IMR-90 (cell line): ENCODE data around the gene SEMA4A. TPM values are rescaled to one million over a fixed set of nuclear protein-coding genes. Genes with fewer than 3 reads are reported as not detected.

Source experiments
- ATAC-seq: fragments of 200-7000 bp; cut with Tn5 transposase; 2 replicates; pipeline ENCODE4 v1.9.1; 2020; ENCODE audit warnings: low read depth, mild to moderate bottlenecking, moderate library complexity
- BruUV-seq: library from RNA; stranded (reverse); fragments of 400-500 nt; replicated peaks from 2 replicates; lab custom pipeline; 2021; lab: Mats Ljungman, UMichigan
- CTCF ChIA-PET: fragments of 300-600 bp; formaldehyde crosslinking; extraction: SDS; loops from one replicate; lab custom pipeline; 2021; ENCODE audit warnings: antibody characterized with exemption; lab: Yijun Ruan, JAX
- POLR2A ChIA-PET: fragments of 300-600 bp; sonication (Branson Sonifier 250); formaldehyde crosslinking; loops from one replicate; lab custom pipeline; 2022; ENCODE audit warnings: antibody characterized with exemption; ENCODE audit not compliant: unreplicated experiment; lab: Charles Lee
- DNase-seq: peaks from one replicate; pipeline ENCODE4 v3.0.0; 2013
- H2AFZ ChIP-seq: replicated peaks from 2 replicates; pipeline ENCODE3; 2013; ENCODE audit warnings: low read length, mild to moderate bottlenecking; ENCODE audit not compliant: poor library complexity
- H2AK5ac ChIP-seq: 2 replicates; pipeline ENCODE4 v1.6.1; 2013; ENCODE audit warnings: low read depth, low read length, inconsistent platforms
- H2AK9ac ChIP-seq: replicated peaks from 2 replicates; pipeline ENCODE3; 2013; ENCODE audit warnings: mild to moderate bottlenecking, low read depth, low read length, moderate library complexity; ENCODE audit not compliant: poor library complexity
- H2BK120ac ChIP-seq: 2 replicates; pipeline ENCODE4 v1.6.1; 2013; ENCODE audit warnings: low read depth, low read length, inconsistent platforms
- H2BK15ac ChIP-seq: 3 replicates; pipeline ENCODE4 v1.6.1; 2013; ENCODE audit warnings: low read depth, low read length, inconsistent platforms
- H2BK20ac ChIP-seq: 2 replicates; pipeline ENCODE4 v1.6.1; 2013; ENCODE audit warnings: low read depth, mild to moderate bottlenecking, inconsistent platforms, low read length, moderate library complexity
- H2BK5ac ChIP-seq: 2 replicates; pipeline ENCODE4 v1.6.1; 2013; ENCODE audit warnings: mild to moderate bottlenecking, low read depth, low read length, inconsistent platforms; ENCODE audit not compliant: poor library complexity, severe bottlenecking
- H3K14ac ChIP-seq: replicated peaks from 2 replicates; pipeline ENCODE4 v1.6.1; 2013; ENCODE audit warnings: low read depth, low read length, inconsistent platforms
- H3K18ac ChIP-seq: 2 replicates; pipeline ENCODE4 v1.6.1; 2013; ENCODE audit warnings: low read depth, low read length, control low read depth
- H3K23ac ChIP-seq: 2 replicates; pipeline ENCODE4 v1.6.1; 2013; ENCODE audit warnings: low read depth, low read length, inconsistent platforms
- H3K27ac ChIP-seq: 2 replicates; pipeline ENCODE4 v1.5.1; 2013; ENCODE audit warnings: mild to moderate bottlenecking, control low read depth, low read length; ENCODE audit not compliant: insufficient read depth
- H3K27me3 ChIP-seq: 2 replicates; pipeline ENCODE4 v1.6.1; 2013; ENCODE audit warnings: low read length; ENCODE audit not compliant: control insufficient read depth, insufficient read depth
- H3K36me3 ChIP-seq: 2 replicates; pipeline ENCODE4 v1.6.1; 2013; ENCODE audit warnings: low read length, mixed read lengths; ENCODE audit not compliant: control insufficient read depth, insufficient read depth
- H3K4ac ChIP-seq: 2 replicates; pipeline ENCODE4 v1.6.1; 2013; ENCODE audit warnings: low read depth, low read length, inconsistent platforms
- H3K4me1 ChIP-seq: 2 replicates; pipeline ENCODE4 v1.6.1; 2013; ENCODE audit warnings: low read length, mixed read lengths; ENCODE audit not compliant: control insufficient read depth, insufficient read depth
- H3K4me2 ChIP-seq: 2 replicates; pipeline ENCODE4 v1.6.1; 2013; ENCODE audit warnings: low read depth, mild to moderate bottlenecking, control low read depth, low read length, moderate library complexity
- H3K4me3 ChIP-seq: 2 replicates; pipeline ENCODE4 v1.5.1; 2013; ENCODE audit warnings: low read depth, mild to moderate bottlenecking, control low read depth, low read length, moderate library complexity; ENCODE audit not compliant: insufficient read depth
- H3K56ac ChIP-seq: 2 replicates; pipeline ENCODE4 v1.6.1; 2013; ENCODE audit warnings: low read length, inconsistent platforms; ENCODE audit not compliant: insufficient read depth; ENCODE audit errors: extremely low read depth
- H3K79me1 ChIP-seq, 2 experiments: 2 replicates each; pipeline ENCODE4 v1.6.1; 2013; ENCODE audit warnings: low read length in 2 of 2, inconsistent platforms in 1 of 2, low read depth in 1 of 2
- H3K9ac ChIP-seq: 2 replicates; pipeline ENCODE4 v1.6.1; 2013; ENCODE audit warnings: low read depth, low read length, control low read depth
- H3K9me1 ChIP-seq: 2 replicates; pipeline ENCODE4 v1.6.1; 2013; ENCODE audit warnings: low read length, inconsistent platforms; ENCODE audit not compliant: insufficient read depth
- H3K9me3 ChIP-seq: 2 replicates; pipeline ENCODE4 v1.6.1; 2013; ENCODE audit warnings: low read length; ENCODE audit not compliant: control insufficient read depth, insufficient read depth
- H4K20me1 ChIP-seq: 2 replicates; pipeline ENCODE4 v1.6.1; 2013; ENCODE audit warnings: low read length, inconsistent platforms; ENCODE audit not compliant: insufficient read depth
- H4K5ac ChIP-seq: 2 replicates; pipeline ENCODE4 v1.6.1; 2013; ENCODE audit warnings: mild to moderate bottlenecking, low read depth, low read length, control low read depth
- H4K8ac ChIP-seq, 2 experiments: 2 replicates each; pipeline ENCODE4 v1.6.1; 2013; ENCODE audit warnings: low read depth in 2 of 2, low read length in 2 of 2, control low read depth in 1 of 2, inconsistent platforms in 1 of 2
- H4K91ac ChIP-seq: 2 replicates; pipeline ENCODE4 v1.6.1; 2013; ENCODE audit warnings: low read depth, low read length, inconsistent platforms; ENCODE audit not compliant: insufficient read depth
- ELK1 ChIP-seq: fragments of 150-350 bp; IDR thresholded peaks from 2 replicates; pipeline ENCODE4 v1.6.1; 2016; ENCODE audit warnings: low read depth, mild to moderate bottlenecking, low read length, moderate library complexity, borderline replicate concordance
- POLR2A ChIP-seq: IDR thresholded peaks from 2 replicates; pipeline ENCODE4 v1.6.1; 2012; ENCODE audit warnings: mild to moderate bottlenecking, low read depth, low read length
- WGBS, 2 experiments: methylation state at CpG; one replicate each; pipeline versions ENCODE4 v1.1.5 to v1.1.7; 2013; ENCODE audit warnings: missing lambda C conversion rate in 2 of 2; ENCODE audit not compliant: insufficient read length in 1 of 2; ENCODE audit errors: extremely low coverage in 2 of 2; 5-methylcytosine and 5-hydroxymethylcytosine counted together
- dilution Hi-C: fragments of 300-500 bp; cut with HindIII; formaldehyde crosslinking; loops from one replicate; pipeline ENCODE4 v1.14.3; 2018; ENCODE audit warnings: low sequenced_read_pairs; ENCODE audit not compliant: unreplicated experiment
- in situ Hi-C: fragments of 300-500 bp; cut with MboI; formaldehyde crosslinking; loops from 3 replicates; pipeline ENCODE4 v1.14.3; 2019; ENCODE audit warnings: low sequenced_read_pairs, inconsistent platforms, mixed read lengths
- intact Hi-C: fragments of 100-400 bp; cut with micrococcal nuclease; formaldehyde crosslinking; loops from 2 replicates; pipeline ENCODE4 v1.10.0; 2022
- polyA plus RNA-seq, 3 experiments: library from polyadenylated mRNA; depleted of rRNA; stranded (reverse); fragments of >200 nt; gene quantifications; 2 replicates each; pipeline ENCODE4 v1.2.3, GENCODE V29; 2012; ENCODE audit warnings: low replicate concordance in 1 of 3
- total RNA-seq: library from RNA; depleted of rRNA; stranded (reverse); fragments of >200 nt; gene quantifications from 2 replicates; pipeline ENCODE4 v1.2.3, GENCODE V29; 2012

Gene SEMA4A
- total and polyA plus RNA-seq, 2 of the 4 experiments (the other 2 are of a cell fraction), result 0.18 to 0.86 TPM

DNA sequence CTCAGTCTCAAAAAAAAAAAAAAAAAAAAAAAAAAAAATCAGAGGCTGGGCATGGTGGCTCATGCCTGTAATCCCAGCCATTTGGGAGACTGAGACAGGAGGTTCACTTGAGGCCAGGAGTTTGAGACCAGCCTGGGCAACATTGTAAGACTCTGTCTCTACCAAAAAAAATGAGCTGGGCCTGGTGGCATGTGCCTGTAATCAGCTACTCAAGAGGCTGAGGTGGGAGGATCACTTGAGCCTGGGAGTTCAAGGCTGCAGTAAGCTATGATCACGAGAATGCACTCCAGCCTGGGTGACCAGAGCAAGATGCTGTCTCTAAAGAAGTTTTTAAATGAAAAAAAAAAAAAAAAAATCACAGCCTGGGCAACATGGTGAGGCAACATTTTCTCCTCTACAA is 10.3 kb downstream of the SEMA4A start:
- no peak overlapping the region for H3K4ac ChIP-seq
- CTCF ChIA-PET, result interaction anchor here (0.6 to 1.1 kb wide), 3 partner anchors 9 to 161 kb away, joined by 3 read pairs; no protein-coding TSS in a partner anchor
- no peak overlapping the region for H3K9ac ChIP-seq
- no peak overlapping the region for H3K18ac ChIP-seq
- no peak overlapping the region for H2AK9ac ChIP-seq
- no peaks in the 10 kb centered on the region for H3K27me3 ChIP-seq
- in situ Hi-C loops, result loop anchor here (5.0 kb wide), 1 partner anchor 49 kb away; the partner anchor contains the start of gene PMF1
- no peaks in the 10 kb centered on the region for H3K79me1 ChIP-seq
- no peak overlapping the region for H2AFZ ChIP-seq
- dilution Hi-C loops, result no loop called here
- no peak overlapping the region for H2BK15ac ChIP-seq
- no peak for ATAC-seq
- intact Hi-C loops, result no loop called here
- no peaks in the 10 kb centered on the region for H3K9me3 ChIP-seq
- DNase-seq, result no peak
- H4K20me1 ChIP-seq, result no peaks in the 10 kb centered on the region
- no peak overlapping the region for H3K23ac ChIP-seq
- peaks cover 13% of the 10 kb centered on the region for H3K9me1 ChIP-seq
- no peak overlapping the region for H4K8ac ChIP-seq
- TF ChIP-seq POLR2A (no peak), ELK1 (no peak)
- H3K14ac ChIP-seq, result no peak overlapping the region
- POLR2A ChIA-PET, result interaction anchor here (0.6 kb wide), 1 partner anchor 12 kb away, joined by 9 read pairs; no protein-coding TSS in a partner anchor
- H3K36me3 ChIP-seq, result no peaks in the 10 kb centered on the region
- H2BK20ac ChIP-seq, result no peak overlapping the region
- no peak overlapping the region for H2BK120ac ChIP-seq
- no peak overlapping the region for H3K27ac ChIP-seq
- no peak overlapping the region for H2BK5ac ChIP-seq
- no peak overlapping the region for H4K91ac ChIP-seq
- WGBS, 2 experiments, result no CpG with 5 or more reads among the region's 1 CpG
- peaks cover 8% of the 10 kb centered on the region for H3K4me1 ChIP-seq
- H4K5ac ChIP-seq, result no peak overlapping the region
- H3K56ac ChIP-seq, result no peak overlapping the region
- no peak overlapping the region for H3K4me3 ChIP-seq
- no peak overlapping the region for H2AK5ac ChIP-seq
- H3K4me2 ChIP-seq, result no peak overlapping the region
- BruUV-seq, result no TSS peak
